MCF 10A (cell line): Measurements from ENCODE around the gene PNPLA5. TPM values are rescaled to one million over a fixed set of nuclear protein-coding genes. Genes with fewer than 3 reads are reported as not detected.

Experiments
- BruUV-seq: library from RNA; stranded (reverse); fragments of 400-500 nt; replicated peaks from 2 replicates; lab custom pipeline; 2021; lab: Mats Ljungman, UMichigan
- CTCF ChIA-PET: fragments of 300-600 bp; sonication (Branson Sonifier 250); formaldehyde crosslinking; extraction: SDS; loops from one replicate; lab custom pipeline; 2021; ENCODE audit warnings: antibody characterized with exemption, inconsistent platforms; lab: Yijun Ruan, JAX
- POLR2A ChIA-PET: fragments of 300-600, 350-650 bp; sonication (Branson Sonifier 250); formaldehyde crosslinking; extraction: SDS; loops from one replicate; lab custom pipeline; 2020; ENCODE audit warnings: antibody characterized with exemption, inconsistent platforms; lab: Yijun Ruan, JAX
- DNase-seq: peaks from one replicate; pipeline ENCODE4 v3.0.0-alpha.2; 2018; ENCODE audit not compliant: unreplicated experiment
- H3K27ac Mint-ChIP-seq: one replicate; pipeline ENCODE4 v1.8.0; 2022; ENCODE audit warnings: mild to moderate bottlenecking, low read depth, mixed read lengths; ENCODE audit not compliant: unreplicated experiment
- H3K27me3 Mint-ChIP-seq: one replicate; pipeline ENCODE4 v1.8.0; 2022; ENCODE audit warnings: mixed read lengths; ENCODE audit not compliant: insufficient read depth, unreplicated experiment
- H3K36me3 Mint-ChIP-seq: one replicate; pipeline ENCODE4 v1.8.0; 2022; ENCODE audit warnings: mild to moderate bottlenecking, moderate library complexity, mixed read lengths; ENCODE audit not compliant: insufficient read depth, unreplicated experiment
- H3K4me1 Mint-ChIP-seq: one replicate; pipeline ENCODE4 v1.8.0; 2022; ENCODE audit warnings: mixed read lengths; ENCODE audit not compliant: insufficient read depth, unreplicated experiment
- H3K4me3 Mint-ChIP-seq: one replicate; pipeline ENCODE4 v1.8.0; 2022; ENCODE audit warnings: mild to moderate bottlenecking, moderate library complexity, mixed read lengths; ENCODE audit not compliant: unreplicated experiment
- H3K9me3 Mint-ChIP-seq: one replicate; pipeline ENCODE4 v1.8.0; 2022; ENCODE audit warnings: mixed read lengths; ENCODE audit not compliant: unreplicated experiment
- intact Hi-C: fragments of 100-400 bp; cut with micrococcal nuclease; formaldehyde crosslinking; loops from 2 replicates; pipeline ENCODE4 v1.14.1; 2022
- total RNA-seq: library from RNA; stranded (reverse); gene quantifications from 2 replicates; pipeline ENCODE4 v1.2.3, GENCODE V29; 2022
- TF ChIP-seq, protein P1 (sequence below): fragments of 200-600 bp; IDR thresholded peaks from one replicate; pipeline ENCODE4 v1.8.0; 2022; ENCODE audit warnings: antibody characterized with exemption, mild to moderate bottlenecking; ENCODE audit not compliant: unreplicated experiment

Gene PNPLA5
- total RNA-seq, 1 experiment from 2014 or later = not detected

DNA sequence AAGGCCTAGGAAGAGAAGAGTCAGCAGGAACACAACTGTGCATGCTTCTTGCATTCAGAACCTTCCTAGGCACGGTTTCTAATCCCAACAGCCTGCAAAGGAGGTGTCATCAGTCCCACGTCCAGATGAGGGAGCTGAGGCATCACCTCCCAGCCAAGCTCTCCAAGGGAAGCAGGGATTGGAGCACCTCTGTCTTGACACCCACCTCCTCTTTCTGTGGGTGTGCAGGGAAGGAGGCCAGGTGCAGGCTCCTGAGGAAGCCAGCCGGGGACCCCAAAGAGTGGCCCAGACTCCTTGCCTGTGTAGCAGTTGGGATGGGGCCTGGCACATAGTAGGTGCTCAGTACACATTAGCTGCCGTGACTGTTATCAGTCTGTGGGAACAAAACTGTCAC is 2.0 kb downstream of the PNPLA5 start:
- BruUV-seq = no TSS peak
- peaks cover 6% of the 10 kb centered on the region for H3K36me3 Mint-ChIP-seq
- intact Hi-C loops = no loop called here
- DNase-seq = peak; percentile 42
- no peaks in the 10 kb centered on the region for H3K9me3 Mint-ChIP-seq
- H3K27ac Mint-ChIP-seq = no peak overlapping the region
- POLR2A ChIA-PET = interaction anchor here (0.7 to 1.2 kb wide), 2 partner anchors 36 to 78 kb away, joined by 3 read pairs; partner anchors contain the start of gene EFCAB6
- CTCF ChIA-PET = interaction anchor here (0.6 to 1.4 kb wide), 4 partner anchors 15 to 98 kb away, joined by 3 to 5 read pairs (median 3); no protein-coding TSS in a partner anchor
- no peak overlapping the region for H3K4me3 Mint-ChIP-seq
- TF ChIP-seq, protein P1, sequence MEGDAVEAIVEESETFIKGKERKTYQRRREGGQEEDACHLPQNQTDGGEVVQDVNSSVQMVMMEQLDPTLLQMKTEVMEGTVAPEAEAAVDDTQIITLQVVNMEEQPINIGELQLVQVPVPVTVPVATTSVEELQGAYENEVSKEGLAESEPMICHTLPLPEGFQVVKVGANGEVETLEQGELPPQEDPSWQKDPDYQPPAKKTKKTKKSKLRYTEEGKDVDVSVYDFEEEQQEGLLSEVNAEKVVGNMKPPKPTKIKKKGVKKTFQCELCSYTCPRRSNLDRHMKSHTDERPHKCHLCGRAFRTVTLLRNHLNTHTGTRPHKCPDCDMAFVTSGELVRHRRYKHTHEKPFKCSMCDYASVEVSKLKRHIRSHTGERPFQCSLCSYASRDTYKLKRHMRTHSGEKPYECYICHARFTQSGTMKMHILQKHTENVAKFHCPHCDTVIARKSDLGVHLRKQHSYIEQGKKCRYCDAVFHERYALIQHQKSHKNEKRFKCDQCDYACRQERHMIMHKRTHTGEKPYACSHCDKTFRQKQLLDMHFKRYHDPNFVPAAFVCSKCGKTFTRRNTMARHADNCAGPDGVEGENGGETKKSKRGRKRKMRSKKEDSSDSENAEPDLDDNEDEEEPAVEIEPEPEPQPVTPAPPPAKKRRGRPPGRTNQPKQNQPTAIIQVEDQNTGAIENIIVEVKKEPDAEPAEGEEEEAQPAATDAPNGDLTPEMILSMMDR = peak; percentile 17
- no peaks in the 10 kb centered on the region for H3K4me1 Mint-ChIP-seq
- H3K27me3 Mint-ChIP-seq = peaks cover 30% of the 10 kb centered on the region

DNA sequence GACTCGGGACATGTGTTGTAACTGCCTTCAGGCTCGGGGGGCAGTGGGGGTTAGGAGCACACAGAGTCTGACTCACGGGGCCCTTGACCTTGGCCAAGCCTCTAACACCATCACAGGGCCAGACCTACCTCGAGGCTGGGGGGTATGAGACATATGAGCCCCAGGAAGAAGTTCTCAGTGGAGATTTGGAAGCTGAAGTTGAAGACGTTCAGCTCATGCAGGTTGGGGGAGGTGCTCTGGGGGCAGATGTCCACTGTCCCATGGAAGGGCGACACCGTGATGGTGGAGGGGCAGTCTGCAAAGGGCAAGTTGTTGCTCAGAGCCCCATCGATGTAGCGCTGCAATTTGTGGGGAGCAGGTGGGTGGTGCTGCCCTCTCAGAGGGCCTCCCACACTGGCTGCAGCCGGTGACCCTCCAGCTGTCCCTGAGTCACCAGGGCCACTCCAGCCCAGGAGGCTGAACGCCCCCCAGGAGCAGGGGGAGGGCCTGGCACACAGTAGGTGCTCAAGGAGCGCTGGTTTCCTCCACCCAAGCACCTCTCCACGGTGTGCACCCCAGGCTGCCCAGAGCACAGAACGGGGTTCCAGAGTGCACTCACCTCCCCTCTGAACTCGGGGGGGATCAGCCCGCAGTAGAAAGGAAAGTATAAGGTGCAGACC is 2.5 kb downstream of the PNPLA5 start:
- DNase-seq = no peak
- no peak overlapping the region for H3K27ac Mint-ChIP-seq
- no peaks in the 10 kb centered on the region for H3K9me3 Mint-ChIP-seq
- H3K4me1 Mint-ChIP-seq = no peaks in the 10 kb centered on the region
- peaks cover 30% of the 10 kb centered on the region for H3K27me3 Mint-ChIP-seq
- TF ChIP-seq, protein P1 = no peak
- ChIA-PET POLR2A (interaction anchor here (1.2 kb wide), 1 partner anchor 77 kb away, joined by 3 read pairs; the partner anchor contains the start of gene EFCAB6), CTCF (interaction anchor here (0.6 to 1.5 kb wide), 6 partner anchors 11 to 56 kb away, joined by 3 to 5 read pairs (median 4); no protein-coding TSS in a partner anchor)
- intact Hi-C loops = no loop called here
- H3K4me3 Mint-ChIP-seq = no peak overlapping the region
- peaks cover 6% of the 10 kb centered on the region for H3K36me3 Mint-ChIP-seq
- BruUV-seq = no TSS peak

DNA sequence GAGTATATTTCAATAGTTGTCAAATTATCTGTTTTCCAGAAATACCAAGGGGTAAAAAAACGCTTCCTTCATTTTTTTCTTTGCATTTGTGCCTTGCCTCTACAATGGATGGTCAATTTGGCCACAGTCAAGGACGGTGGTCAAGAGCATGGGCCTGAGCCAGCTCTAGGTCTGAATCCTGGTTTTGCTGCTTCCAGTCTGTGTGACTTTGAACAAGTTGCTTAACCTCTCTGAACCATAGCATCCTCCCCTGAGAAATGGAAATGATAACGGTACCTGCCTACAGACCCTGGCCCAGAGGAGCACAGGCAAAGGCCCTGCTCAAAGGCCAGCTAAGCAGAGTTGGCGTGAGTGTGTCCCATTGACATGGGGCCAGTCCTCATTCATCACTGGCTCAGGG is 3.1 kb downstream of the PNPLA5 start:
- H3K36me3 Mint-ChIP-seq = peaks cover 6% of the 10 kb centered on the region
- H3K27me3 Mint-ChIP-seq = peaks cover 30% of the 10 kb centered on the region
- intact Hi-C loops = no loop called here
- H3K27ac Mint-ChIP-seq = no peak overlapping the region
- TF ChIP-seq, protein P1 = no peak
- no peaks in the 10 kb centered on the region for H3K4me1 Mint-ChIP-seq
- no peak overlapping the region for H3K4me3 Mint-ChIP-seq
- no TSS peak for BruUV-seq
- ChIA-PET POLR2A (interaction anchor here (1.2 kb wide), 1 partner anchor 77 kb away, joined by 3 read pairs; the partner anchor contains the start of gene EFCAB6), CTCF (interaction anchor here (0.9 to 1.5 kb wide), 3 partner anchors 12 to 25 kb away, joined by 4 to 5 read pairs (median 4); no protein-coding TSS in a partner anchor)
- no peaks in the 10 kb centered on the region for H3K9me3 Mint-ChIP-seq
- no peak for DNase-seq

DNA sequence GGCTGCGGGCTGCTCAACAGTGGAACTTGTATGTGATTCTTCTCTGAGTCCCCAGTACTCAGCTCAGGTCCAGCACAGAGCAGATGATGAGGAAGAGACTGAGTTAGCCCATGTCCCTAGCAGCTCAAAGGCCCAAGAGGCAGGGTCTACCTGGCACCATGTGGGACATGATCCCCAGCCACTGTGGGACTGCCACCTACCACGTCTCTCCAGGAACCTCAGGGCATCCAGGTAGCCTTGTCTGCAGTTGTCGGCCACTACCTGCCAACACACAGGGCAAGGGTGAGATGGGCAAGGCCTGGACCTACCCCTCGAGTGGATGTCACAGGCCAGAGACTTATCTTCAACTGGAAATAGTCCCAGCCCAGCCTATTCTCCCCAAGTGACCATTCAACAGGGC is 4.4 kb downstream of the PNPLA5 start:
- no peaks in the 10 kb centered on the region for H3K9me3 Mint-ChIP-seq
- POLR2A ChIA-PET = interaction anchor here (0.6 to 0.7 kb wide), 2 partner anchors 549 to 1768 kb away, joined by 3 read pairs; no protein-coding TSS in a partner anchor
- no peak overlapping the region for H3K27ac Mint-ChIP-seq
- H3K36me3 Mint-ChIP-seq = peaks cover 6% of the 10 kb centered on the region
- TF ChIP-seq, protein P1 = no peak
- BruUV-seq = no TSS peak
- CTCF ChIA-PET = interaction anchor here (0.6 to 2.9 kb wide), 5 partner anchors 8 to 656 kb away, joined by 3 to 15 read pairs (median 3); no protein-coding TSS in a partner anchor
- peaks cover 30% of the 10 kb centered on the region for H3K27me3 Mint-ChIP-seq
- no peak for DNase-seq
- H3K4me3 Mint-ChIP-seq = no peak overlapping the region
- intact Hi-C loops = no loop called here
- H3K4me1 Mint-ChIP-seq = no peaks in the 10 kb centered on the region
